ENCODE measurements around the gene HS3ST3B1. TPM values are rescaled to one million over a fixed set of nuclear protein-coding genes. Genes with fewer than 3 reads are reported as not detected.
A peak's percentile ranks its signal among the peaks of the same experiment; 100 is the strongest.

HS3ST3B1 gene
- total RNA-seq, 2 experiments from 2014 or later: 13.4 to 13.9 TPM

DNA sequence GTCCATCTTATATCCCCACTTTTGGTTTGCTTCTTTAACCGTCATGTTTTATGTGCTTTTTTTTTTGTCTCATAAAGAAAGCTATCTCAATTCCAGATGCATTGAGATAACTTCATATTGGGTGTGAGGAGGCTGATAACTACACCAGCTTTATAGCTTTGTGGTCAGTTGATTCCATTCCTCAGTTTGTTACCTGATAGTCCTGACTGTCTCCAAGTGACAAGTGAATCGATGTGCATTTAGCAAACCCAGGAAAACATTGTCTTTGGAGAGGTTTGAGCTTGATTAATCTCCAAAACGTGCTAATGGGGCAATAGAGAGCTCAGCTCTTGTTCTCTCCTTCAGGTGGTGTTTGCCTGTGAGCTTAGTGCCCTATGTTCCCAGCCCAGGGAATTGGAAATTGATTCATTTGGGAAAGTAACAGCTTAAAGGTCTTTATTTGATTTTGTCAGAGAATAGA, 22.7 kb downstream of the HS3ST3B1 start:
- H3K4me3 Mint-ChIP-seq: no peak overlapping the region
- H3K4me1 Mint-ChIP-seq (ENCODE audit: low read depth): peaks cover 78% of the 10 kb centered on the region
- H3K27ac Mint-ChIP-seq: no peak overlapping the region
- ChIA-PET CTCF (interaction anchor here (0.9 kb wide), 1 partner anchor 15 kb away, joined by 3 read pairs; no protein-coding TSS in a partner anchor), POLR2A (no interaction called here)
- no peak for DNase-seq
- intact Hi-C loops (cut with micrococcal nuclease): no loop called here
- no peaks in the 10 kb centered on the region for H3K9me3 Mint-ChIP-seq
- no peaks in the 10 kb centered on the region for H3K27me3 Mint-ChIP-seq
- H3K36me3 Mint-ChIP-seq: peaks cover 8% of the 10 kb centered on the region

DNA sequence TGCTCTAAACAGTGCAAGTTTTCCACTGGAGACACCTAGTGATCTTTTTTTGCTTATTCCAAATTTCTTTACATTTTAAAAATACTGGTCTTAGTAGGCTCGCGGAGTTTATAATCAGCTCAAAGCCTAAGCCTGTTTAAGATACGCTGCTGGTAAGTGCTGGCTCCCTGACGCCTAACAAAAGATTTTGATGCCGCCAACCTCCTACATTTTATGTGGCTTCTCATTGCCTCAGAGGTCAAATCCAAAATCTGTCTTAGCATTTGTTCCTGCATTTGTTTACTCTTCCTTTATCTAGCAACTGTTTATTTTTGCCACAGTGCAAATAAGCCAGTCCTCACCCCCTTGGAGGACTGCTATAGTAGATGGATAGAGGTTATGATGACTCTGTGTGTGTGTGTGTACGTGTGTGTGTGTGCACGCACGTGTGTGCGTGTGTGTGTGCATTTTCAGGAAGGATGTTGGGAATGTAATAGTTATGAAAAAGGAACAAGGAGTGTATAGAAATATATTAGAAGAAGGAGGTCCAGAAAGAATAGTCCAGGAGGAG, 24.8 kb downstream of the HS3ST3B1 start:
- H3K4me1 Mint-ChIP-seq (ENCODE audit: low read depth): peaks cover 80% of the 10 kb centered on the region
- peaks cover 8% of the 10 kb centered on the region for H3K36me3 Mint-ChIP-seq
- intact Hi-C loops (cut with micrococcal nuclease): no loop called here
- DNase-seq: no peak
- no peaks in the 10 kb centered on the region for H3K9me3 Mint-ChIP-seq
- ChIA-PET CTCF (no interaction called here), POLR2A (no interaction called here)
- H3K4me3 Mint-ChIP-seq: no peak overlapping the region
- H3K27me3 Mint-ChIP-seq: no peaks in the 10 kb centered on the region
- no peak overlapping the region for H3K27ac Mint-ChIP-seq

DNA sequence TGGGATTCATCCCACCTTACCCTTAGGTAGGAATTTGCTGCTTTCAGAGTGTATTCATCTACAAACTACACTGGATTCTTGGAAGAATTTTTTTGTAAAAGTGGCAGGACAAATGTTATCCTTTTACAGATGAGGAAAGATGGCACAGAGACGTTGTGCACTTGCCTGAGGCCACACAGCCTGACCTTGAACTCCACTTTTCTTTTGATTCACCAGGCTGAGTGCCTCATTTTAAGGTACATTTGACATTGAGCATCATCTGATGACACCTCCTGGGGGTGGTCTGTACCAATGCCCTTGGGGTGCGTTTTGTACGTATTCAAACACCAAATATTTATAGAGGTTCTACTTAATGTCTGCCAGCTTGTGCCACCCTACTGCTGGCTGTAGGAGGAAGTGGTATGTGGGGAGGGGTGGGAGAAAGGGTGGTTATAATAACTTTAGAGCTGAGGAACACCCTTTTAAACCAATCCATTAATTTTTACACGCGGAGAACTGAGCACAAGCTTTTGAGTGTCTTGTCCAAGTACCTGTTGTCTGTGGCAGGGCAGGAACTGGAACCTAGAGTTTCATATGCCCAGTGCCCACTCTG, 29.1 kb downstream of the HS3ST3B1 start:
- H3K27me3 Mint-ChIP-seq: no peaks in the 10 kb centered on the region
- CTCF ChIA-PET: no interaction called here
- H3K4me3 Mint-ChIP-seq: no peak overlapping the region
- POLR2A ChIA-PET: interaction anchor here (1.4 kb wide), 1 partner anchor 8 kb away, joined by 6 read pairs; no protein-coding TSS in a partner anchor
- no peak for DNase-seq
- peak overlapping the region; percentile 19 for H3K27ac Mint-ChIP-seq
- H3K9me3 Mint-ChIP-seq: no peaks in the 10 kb centered on the region
- intact Hi-C loops (cut with micrococcal nuclease): loop anchor here (10.0 kb wide), 2 partner anchors 215 to 225 kb away; no protein-coding TSS in a partner anchor
- peaks cover 88% of the 10 kb centered on the region for H3K4me1 Mint-ChIP-seq (ENCODE audit: low read depth)
- peaks cover 9% of the 10 kb centered on the region for H3K36me3 Mint-ChIP-seq

DNA sequence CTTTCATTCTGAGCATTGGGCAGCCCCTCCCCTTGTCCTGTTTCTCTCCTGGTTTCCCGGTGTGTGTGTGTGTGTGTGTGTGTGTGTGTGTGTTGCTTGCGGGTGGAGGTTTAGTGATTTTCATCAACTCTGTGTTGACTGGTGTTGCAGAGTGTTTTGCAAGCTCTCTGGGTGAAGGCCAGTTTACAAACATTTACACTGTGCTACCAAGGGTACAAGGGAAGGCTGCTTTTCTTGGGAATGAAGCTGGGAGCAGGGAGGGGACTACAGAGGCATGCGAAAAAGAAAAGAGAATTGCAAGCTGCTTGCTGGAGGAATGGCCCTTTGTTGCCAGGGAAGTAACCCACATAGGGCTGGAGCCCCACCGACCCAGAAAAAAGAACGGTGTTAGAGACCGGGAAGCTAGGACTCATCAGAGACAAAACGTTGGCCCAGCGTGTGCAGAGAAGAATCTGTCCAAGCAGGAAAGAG, 29.6 kb downstream of the HS3ST3B1 start:
- DNase-seq: no peak
- CTCF ChIA-PET: interaction anchor here (0.6 kb wide), 1 partner anchor 592 kb away, joined by 3 read pairs; no protein-coding TSS in a partner anchor
- Mint-ChIP-seq H3K4me1 (ENCODE audit: low read depth) (peaks cover 88% of the 10 kb centered on the region), H3K36me3 (peaks cover 9% of the 10 kb centered on the region), H3K27ac (peak overlapping the region; percentile 19), H3K9me3 (no peaks in the 10 kb centered on the region), H3K4me3 (no peak overlapping the region), H3K27me3 (no peaks in the 10 kb centered on the region)
- intact Hi-C loops (cut with micrococcal nuclease): loop anchor here (10.0 kb wide), 2 partner anchors 216 to 224 kb away; no protein-coding TSS in a partner anchor
- POLR2A ChIA-PET: interaction anchor here (1.4 kb wide), 1 partner anchor 9 kb away, joined by 6 read pairs; no protein-coding TSS in a partner anchor

DNA sequence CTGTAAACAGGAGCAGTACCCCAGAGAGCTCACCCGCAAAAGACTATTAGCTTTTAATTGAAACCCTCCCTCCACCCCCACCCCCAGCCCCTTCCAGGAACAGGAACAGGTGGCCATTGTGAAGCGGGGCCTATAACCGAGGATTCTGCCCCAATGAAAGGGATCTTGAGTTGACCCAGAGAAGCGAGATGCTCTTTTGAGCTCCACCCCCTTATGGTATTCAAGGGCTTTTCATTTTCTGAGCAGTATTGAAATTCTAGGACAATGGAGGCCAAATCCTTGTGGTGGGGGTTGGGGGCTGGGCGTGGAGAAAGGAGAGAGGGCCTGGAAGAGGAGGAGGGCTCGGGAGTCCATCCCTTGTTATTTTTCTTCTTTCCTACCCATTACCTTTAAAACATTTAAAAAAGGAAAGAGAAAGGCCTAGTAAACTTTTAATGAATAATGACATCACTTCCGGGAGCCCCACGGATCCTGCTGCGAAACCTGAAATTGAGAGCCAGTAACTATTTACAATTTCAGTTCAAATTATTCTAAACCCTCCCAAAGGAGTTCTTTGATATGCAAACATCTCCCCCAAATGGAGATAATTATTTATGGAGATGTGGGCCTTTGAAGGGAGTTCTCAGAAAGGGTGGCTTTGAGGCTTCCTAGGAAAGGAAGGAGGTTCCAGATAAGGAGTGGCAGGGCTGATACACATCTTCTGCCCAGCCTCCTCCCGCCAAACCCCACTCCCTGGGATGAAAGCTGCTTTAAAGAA, 30.5 kb downstream of the HS3ST3B1 start:
- POLR2A ChIA-PET: interaction anchor here (1.3 to 1.4 kb wide), 2 partner anchors 10 to 28 kb away, joined by 3 to 6 read pairs; no protein-coding TSS in a partner anchor
- Mint-ChIP-seq H3K27ac (peak overlapping the region; percentile 62), H3K9me3 (no peaks in the 10 kb centered on the region), H3K27me3 (no peaks in the 10 kb centered on the region), H3K4me3 (no peak overlapping the region), H3K36me3 (peaks cover 5% of the 10 kb centered on the region), H3K4me1 (ENCODE audit: low read depth) (peaks cover 92% of the 10 kb centered on the region)
- intact Hi-C loops (cut with micrococcal nuclease): loop anchor here (10.0 kb wide), 2 partner anchors 217 to 223 kb away; no protein-coding TSS in a partner anchor
- CTCF ChIA-PET: no interaction called here
- no peak for DNase-seq

DNA sequence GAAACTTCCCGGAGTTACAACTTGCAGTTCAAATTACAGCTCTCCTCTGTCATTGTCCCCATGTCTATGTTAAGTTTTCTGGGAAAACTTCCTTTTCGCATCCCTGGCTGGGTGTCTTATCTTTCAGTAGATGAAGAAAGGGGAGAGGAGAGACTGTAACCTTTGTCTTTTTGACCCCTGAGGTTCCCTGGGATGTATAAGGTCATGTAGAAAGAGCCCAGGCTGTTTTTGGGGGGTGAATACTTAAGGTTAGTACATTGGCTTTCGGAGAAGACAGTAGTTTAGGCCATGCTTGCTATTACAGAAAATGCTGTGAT, 31.1 kb downstream of the HS3ST3B1 start:
- ChIA-PET POLR2A (interaction anchor here (1.3 kb wide), 1 partner anchor 29 kb away, joined by 3 read pairs; no protein-coding TSS in a partner anchor), CTCF (no interaction called here)
- H3K4me1 Mint-ChIP-seq (ENCODE audit: low read depth): peaks cover 96% of the 10 kb centered on the region
- intact Hi-C loops (cut with micrococcal nuclease): loop anchor here (10.0 kb wide), 2 partner anchors 217 to 223 kb away; no protein-coding TSS in a partner anchor
- H3K36me3 Mint-ChIP-seq: peaks cover 5% of the 10 kb centered on the region
- H3K27me3 Mint-ChIP-seq: no peaks in the 10 kb centered on the region
- no peak for DNase-seq
- no peak overlapping the region for H3K27ac Mint-ChIP-seq
- no peaks in the 10 kb centered on the region for H3K9me3 Mint-ChIP-seq
- H3K4me3 Mint-ChIP-seq: no peak overlapping the region

DNA sequence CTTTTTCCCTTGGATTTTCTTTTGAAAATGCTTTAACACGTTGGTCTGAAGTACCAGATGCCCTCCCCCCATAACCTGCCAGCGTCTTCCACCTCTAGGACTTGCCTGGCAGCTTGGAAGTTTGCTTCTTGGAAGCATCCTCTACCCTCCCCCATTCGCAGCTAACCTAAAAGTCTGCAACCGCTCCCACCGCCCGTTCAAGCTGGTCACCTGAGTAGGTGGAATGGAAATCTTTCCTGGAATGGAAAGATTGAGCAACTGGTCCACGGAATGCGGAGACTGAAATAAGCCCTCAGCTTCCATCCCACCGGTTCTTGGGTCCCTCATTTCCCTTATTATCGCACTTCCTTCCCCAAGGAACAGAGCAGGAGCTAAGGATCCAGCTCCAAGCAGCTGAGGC, 31.4 kb downstream of the HS3ST3B1 start:
- POLR2A ChIA-PET: interaction anchor here (1.3 kb wide), 1 partner anchor 29 kb away, joined by 3 read pairs; no protein-coding TSS in a partner anchor
- CTCF ChIA-PET: no interaction called here
- intact Hi-C loops (cut with micrococcal nuclease): loop anchor here (10.0 kb wide), 2 partner anchors 218 to 222 kb away; no protein-coding TSS in a partner anchor
- no peak overlapping the region for H3K27ac Mint-ChIP-seq
- no peaks in the 10 kb centered on the region for H3K27me3 Mint-ChIP-seq
- DNase-seq: no peak
- peaks cover 4% of the 10 kb centered on the region for H3K36me3 Mint-ChIP-seq
- no peaks in the 10 kb centered on the region for H3K9me3 Mint-ChIP-seq
- no peak overlapping the region for H3K4me3 Mint-ChIP-seq
- H3K4me1 Mint-ChIP-seq (ENCODE audit: low read depth): peaks cover 95% of the 10 kb centered on the region

DNA sequence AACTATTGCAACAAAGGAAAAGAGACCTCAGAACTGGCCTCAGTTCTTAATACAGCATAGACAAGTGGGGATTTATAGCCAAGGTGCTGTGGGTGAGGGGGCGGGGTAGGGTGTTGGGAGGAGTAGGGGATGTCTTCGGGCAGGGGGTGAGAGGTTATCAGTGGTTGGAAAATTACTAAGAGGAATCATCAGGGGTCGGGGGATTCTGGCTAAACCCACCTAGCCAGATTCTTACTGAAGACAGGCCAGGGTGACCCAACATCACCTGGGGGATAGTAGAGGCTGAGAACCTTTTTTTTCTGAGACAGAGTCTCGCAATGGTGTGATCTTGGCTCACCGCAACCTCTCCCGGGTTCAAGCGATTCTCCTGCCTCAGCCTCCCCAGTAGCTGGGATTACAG, 32.6 kb downstream of the HS3ST3B1 start:
- H3K27ac Mint-ChIP-seq: no peak overlapping the region
- no peaks in the 10 kb centered on the region for H3K9me3 Mint-ChIP-seq
- H3K36me3 Mint-ChIP-seq: peaks cover 1% of the 10 kb centered on the region
- ChIA-PET POLR2A (no interaction called here), CTCF (no interaction called here)
- no peaks in the 10 kb centered on the region for H3K27me3 Mint-ChIP-seq
- no peak overlapping the region for H3K4me3 Mint-ChIP-seq
- H3K4me1 Mint-ChIP-seq (ENCODE audit: low read depth): peaks cover 93% of the 10 kb centered on the region
- no peak for DNase-seq
- intact Hi-C loops (cut with micrococcal nuclease): loop anchor here (10.0 kb wide), 2 partner anchors 219 to 221 kb away; no protein-coding TSS in a partner anchor

DNA sequence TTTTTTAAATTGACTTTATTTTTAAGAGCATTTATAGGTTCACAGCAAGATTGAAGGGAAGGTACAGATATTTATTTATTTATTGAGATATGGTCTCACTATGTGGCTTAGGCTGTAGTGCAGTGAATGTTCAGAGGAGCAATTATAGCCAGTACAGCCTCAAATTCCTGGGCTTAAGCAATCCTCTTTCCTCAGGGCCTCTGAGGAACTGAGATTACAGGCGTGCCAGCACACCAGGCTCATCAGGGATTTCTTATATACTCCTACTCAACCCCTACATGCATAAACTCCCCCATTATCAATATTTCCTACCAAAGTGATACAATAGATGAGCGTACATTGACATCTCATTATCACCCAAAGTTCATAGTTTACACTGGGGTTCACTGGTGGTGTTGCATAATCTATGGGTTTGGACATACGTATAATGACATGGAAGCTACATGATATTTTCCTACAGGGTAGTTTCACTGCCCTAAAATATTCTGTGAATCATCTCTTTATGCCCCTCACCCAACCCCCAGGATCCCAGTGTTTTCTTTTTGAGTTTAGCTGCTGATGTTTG, 33.5 kb downstream of the HS3ST3B1 start:
- H3K27ac Mint-ChIP-seq: peak overlapping the region; percentile 44
- no peak overlapping the region for H3K4me3 Mint-ChIP-seq
- intact Hi-C loops (cut with micrococcal nuclease): loop anchor here (10.0 kb wide), 2 partner anchors 220 kb away; no protein-coding TSS in a partner anchor

DNA sequence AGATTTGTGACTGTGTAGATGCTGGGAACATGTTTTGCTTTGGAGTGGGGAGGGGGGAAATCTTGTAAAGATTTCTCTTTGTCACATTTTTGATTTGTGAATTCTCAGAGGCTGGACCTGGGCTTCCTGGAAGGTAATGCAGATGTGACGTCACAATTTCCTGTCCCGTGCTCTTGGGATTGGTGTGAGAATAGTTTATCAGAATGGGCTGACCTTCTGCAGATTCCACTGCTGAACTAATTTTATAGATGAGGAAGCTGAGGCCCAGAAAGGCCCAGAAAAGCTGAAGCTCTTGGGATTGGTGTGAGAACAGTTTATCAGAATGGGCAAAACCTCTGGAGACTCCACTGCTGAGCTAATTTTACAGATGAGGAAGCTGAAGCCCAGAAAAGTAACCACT, 34.0 kb downstream of the HS3ST3B1 start:
- peaks cover 92% of the 10 kb centered on the region for H3K4me1 Mint-ChIP-seq (ENCODE audit: low read depth)
- no peak overlapping the region for H3K4me3 Mint-ChIP-seq
- intact Hi-C loops (cut with micrococcal nuclease): loop anchor here (10.0 kb wide), 2 partner anchors 220 kb away; no protein-coding TSS in a partner anchor
- no peaks in the 10 kb centered on the region for H3K27me3 Mint-ChIP-seq
- ChIA-PET CTCF (no interaction called here), POLR2A (no interaction called here)
- H3K36me3 Mint-ChIP-seq: peaks cover 1% of the 10 kb centered on the region
- no peaks in the 10 kb centered on the region for H3K9me3 Mint-ChIP-seq
- peak overlapping the region; percentile 44 for H3K27ac Mint-ChIP-seq
- no peak for DNase-seq

More for the DNA sequence above, 33.5 kb downstream of the HS3ST3B1 start:
- H3K27me3 Mint-ChIP-seq: no peaks in the 10 kb centered on the region
- ChIA-PET CTCF (no interaction called here), POLR2A (no interaction called here)
- peaks cover 92% of the 10 kb centered on the region for H3K4me1 Mint-ChIP-seq (ENCODE audit: low read depth)
- peaks cover 1% of the 10 kb centered on the region for H3K36me3 Mint-ChIP-seq
- H3K9me3 Mint-ChIP-seq: no peaks in the 10 kb centered on the region
- no peak for DNase-seq

DNA sequence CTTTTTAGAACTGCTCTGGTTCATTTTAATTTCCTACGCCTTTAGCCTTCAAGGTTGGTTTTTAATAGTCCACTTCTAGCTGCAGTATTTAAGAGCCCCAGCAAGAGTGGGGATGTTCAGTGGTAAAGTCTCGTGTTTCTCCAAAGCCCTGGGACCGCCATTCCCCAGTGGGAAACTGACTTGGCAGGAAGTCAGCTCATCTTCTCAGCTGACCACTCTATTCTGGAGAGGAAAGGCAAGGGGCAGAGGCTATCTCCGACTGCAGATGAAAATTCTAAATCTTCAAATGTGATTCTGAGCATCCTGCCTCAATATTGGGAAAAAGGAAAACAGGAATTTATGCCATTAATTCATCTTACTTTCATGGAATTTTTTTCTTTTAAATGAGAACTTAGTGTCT, 35.5 kb downstream of the HS3ST3B1 start:
- Mint-ChIP-seq H3K27ac (no peak overlapping the region), H3K9me3 (no peaks in the 10 kb centered on the region), H3K36me3 (peaks cover 1% of the 10 kb centered on the region), H3K27me3 (no peaks in the 10 kb centered on the region), H3K4me1 (ENCODE audit: low read depth) (peaks cover 92% of the 10 kb centered on the region), H3K4me3 (no peak overlapping the region)
- intact Hi-C loops (cut with micrococcal nuclease): loop anchor here (10.0 kb wide), 2 partner anchors 218 to 222 kb away; no protein-coding TSS in a partner anchor
- ChIA-PET POLR2A (interaction anchor here (2.2 kb wide), 1 partner anchor 35 kb away, joined by 18 read pairs; the partner anchor contains the start of gene HS3ST3B1), CTCF (no interaction called here)
- no peak for DNase-seq
